ENCODE measurements around the gene SLC25A34.

The SLC25A34 gene

DNA sequence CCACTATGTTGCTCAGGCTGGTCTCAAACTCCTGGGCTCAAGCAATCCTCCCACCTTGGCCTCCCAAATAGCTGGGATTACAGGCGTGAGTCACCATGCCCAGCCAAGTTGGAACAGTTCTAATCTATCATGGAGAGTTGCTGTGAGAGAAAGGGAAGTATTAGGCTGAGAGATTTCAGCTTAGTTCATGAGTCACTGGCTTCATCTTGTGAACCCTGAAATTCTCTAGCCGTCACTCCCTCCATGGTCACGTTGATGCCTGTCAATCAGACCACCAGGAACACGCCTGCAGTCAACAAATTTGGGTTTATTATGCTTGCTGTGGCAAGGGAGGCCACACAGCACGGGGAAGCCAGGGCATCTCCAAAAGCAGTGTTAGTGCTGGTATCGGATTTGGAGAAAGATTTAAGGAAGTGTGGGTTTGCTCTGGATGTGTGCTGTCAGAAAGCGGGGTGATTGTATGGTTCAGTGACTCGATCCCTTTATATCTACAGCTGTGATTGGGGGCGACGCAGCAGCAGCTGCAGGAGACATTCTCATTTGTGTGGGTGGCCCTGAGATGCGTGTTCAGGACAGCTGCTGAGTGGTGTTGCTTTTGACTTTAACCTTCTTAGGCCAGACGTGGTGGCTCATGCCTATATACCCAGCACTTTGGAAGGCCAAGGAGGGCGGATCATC, 52.7 kb downstream of the SLC25A34 start:
- no peaks in the 10 kb centered on the region for H3K4me1 ChIP-seq (ENCODE audit: control insufficient read depth, insufficient read depth, low read length)
- H3K9me3 ChIP-seq (ENCODE audit: control insufficient read depth, insufficient read depth, low read length), result no peaks in the 10 kb centered on the region
- H3K36me3 ChIP-seq (ENCODE audit: control insufficient read depth, insufficient read depth, low read length), result peaks cover 17% of the 10 kb centered on the region
- H3K27ac ChIP-seq (ENCODE audit: low read depth, low read length), result no peak overlapping the region
- no peaks in the 10 kb centered on the region for H3K27me3 ChIP-seq (ENCODE audit: control insufficient read depth, insufficient read depth, low read length)
- H3K9ac ChIP-seq (ENCODE audit: low read depth, low read length), result no peak overlapping the region
- no peak overlapping the region for H3K4me3 ChIP-seq (ENCODE audit: low read depth, low read length)
